D721Med (cell line): ENCODE measurements around the gene PRIM2.
"Not testable (repeated sequence)": the region's sequence is repeated elsewhere in the genome, so short reads cannot be mapped to it uniquely, and the experiment has no call there.

ENCODE experiments used
- DNase-seq: peaks from one replicate; pipeline ENCODE4 v3.0.0; 2011; ENCODE audit warnings: low spot score; ENCODE audit not compliant: insufficient read length
- FAIRE-seq: peaks from 2 replicates; lab custom pipeline; 2011; peaks lifted over from hg19 to GRCh38; lab: Jason Lieb, UNC
- CTCF ChIP-seq: IDR thresholded peaks from 2 replicates; pipeline ENCODE4 v1.5.1; 2012; ENCODE audit warnings: mild to moderate bottlenecking, control low read depth; ENCODE audit not compliant: insufficient read depth; ENCODE audit errors: missing control alignments

PRIM2 gene

DNA sequence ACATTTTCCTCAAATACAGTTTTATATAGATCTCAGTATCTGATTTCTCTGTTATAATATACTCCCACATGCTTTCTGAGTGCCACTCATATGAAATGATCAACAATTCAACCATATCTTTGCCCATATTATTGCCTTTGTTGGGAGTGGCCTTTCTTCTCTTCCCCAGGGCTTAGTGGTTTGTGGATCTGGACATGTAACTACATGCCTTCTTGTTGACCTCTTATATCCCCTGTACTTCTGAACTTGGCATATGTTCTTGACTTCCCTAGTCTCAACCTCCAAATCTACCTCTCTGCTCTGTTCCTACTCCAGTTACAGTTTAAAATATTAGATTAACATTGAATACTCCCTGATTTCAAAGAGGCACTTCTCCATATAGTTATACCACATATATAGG, 34.3 kb upstream of the PRIM2 start:
- TF ChIP-seq CTCF = no peak
- DNase-seq (no peak), FAIRE-seq (no peak)

DNA sequence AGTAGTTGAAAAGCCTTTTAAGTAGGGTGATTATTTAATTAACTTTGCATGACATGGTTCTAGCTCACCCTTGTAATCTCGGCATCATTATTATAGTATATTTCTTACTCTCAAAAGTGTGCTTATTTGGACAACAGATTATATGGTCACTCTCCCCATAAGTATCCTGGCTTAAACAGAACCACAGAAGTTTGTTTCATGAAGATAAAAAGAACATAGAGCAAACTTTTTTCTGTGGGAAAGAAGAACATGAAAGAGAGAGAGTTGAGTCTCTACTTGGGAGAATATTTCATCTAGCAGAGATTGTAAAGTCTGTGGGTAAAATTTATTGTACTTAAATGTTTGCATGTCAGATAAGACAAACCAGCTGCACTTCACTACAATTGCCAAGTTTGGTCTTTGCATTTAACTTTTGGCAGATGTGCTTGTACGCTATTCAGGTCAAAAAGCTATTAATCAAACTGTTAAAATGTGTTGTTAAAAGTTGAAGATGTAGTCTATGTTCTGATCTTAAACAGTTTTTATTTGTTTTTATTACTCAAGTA, 33.4 kb upstream of the PRIM2 start:
- FAIRE-seq (no peak), DNase-seq (no peak)
- TF ChIP-seq CTCF = no peak

DNA sequence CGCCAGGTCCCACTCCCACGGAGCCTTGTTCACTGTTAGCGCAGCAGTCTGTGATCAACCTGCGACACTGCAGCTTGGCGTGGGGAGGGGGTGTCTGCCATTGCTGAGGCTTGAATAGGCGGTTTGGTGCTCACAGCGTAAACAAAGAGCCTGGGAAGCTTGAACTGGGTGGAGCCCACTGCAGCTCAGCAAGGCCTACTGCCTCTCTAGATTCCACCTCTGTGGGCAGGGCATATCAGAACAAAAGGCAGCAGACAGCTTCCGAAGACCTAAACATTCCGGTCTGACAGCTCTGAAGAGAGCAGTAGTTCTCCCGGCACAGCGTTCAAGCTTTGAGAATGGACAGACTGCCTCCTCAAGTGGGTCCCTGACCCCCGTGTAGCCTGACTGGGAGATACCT, 29.3 kb upstream of the PRIM2 start:
- not testable (repeated sequence) for FAIRE-seq, DNase-seq

GRCh38 chr6:57293472-57293871, 24.0 kb upstream of the PRIM2 start:
- FAIRE-seq, DNase-seq: not testable (repeated sequence)

GRCh38 chr6:57294862-57295445, 22.5 kb upstream of the PRIM2 start:
- FAIRE-seq (no peak), DNase-seq (no peak)
- no peak for TF ChIP-seq CTCF

- FAIRE-seq = no peak
- no peak for DNase-seq
- TF ChIP-seq CTCF = no peak
Measured at GRCh38 chr6:57297505-57297904, 19.9 kb upstream of the PRIM2 start.

GRCh38 chr6:57298741-57299140, 18.7 kb upstream of the PRIM2 start:
- DNase-seq (no peak), FAIRE-seq (no peak)
- no peak for TF ChIP-seq CTCF

DNA sequence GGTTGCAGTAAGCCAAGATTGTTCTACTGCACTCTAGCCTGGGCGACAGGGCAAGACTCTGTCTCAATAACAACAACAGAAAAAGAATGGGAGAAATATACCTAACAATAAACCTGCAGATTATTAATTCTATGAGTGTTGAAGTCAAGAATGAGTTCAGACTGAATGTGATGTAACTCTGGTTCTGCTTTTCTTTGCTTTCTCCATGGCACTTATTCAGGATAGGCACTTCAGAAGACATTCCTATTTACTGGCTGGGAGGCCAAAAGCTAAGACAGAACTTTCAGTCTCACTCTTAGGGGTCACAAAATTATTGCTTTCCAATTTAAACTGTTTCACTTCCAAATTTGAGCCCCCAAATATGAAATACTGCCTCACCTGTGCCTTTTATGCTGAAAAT, 15.7 kb upstream of the PRIM2 start:
- no peak for DNase-seq
- no peak for FAIRE-seq
- no peak for TF ChIP-seq CTCF
